Amniotic epithelial cell (primary cell): Measurements from ENCODE around the gene EPHA3.

Source experiments
- DNase-seq: peaks from one replicate; pipeline ENCODE4 v3.0.0-alpha.2; 2010; ENCODE audit warnings: low read depth

EPHA3 gene

GRCh38 chr3:89449086-89449485 lies 341.7 kb downstream of the EPHA3 start:
- DNase-seq = no peak

GRCh38 chr3:89452066-89452465 lies 344.6 kb downstream of the EPHA3 start:
- no peak for DNase-seq

GRCh38 chr3:89455240-89455639 lies 347.8 kb downstream of the EPHA3 start:
- DNase-seq = peak; percentile 19

GRCh38 chr3:89467898-89468363 lies 360.5 kb downstream of the EPHA3 start:
- no peak for DNase-seq

GRCh38 chr3:89472101-89472500 lies 364.7 kb downstream of the EPHA3 start:
- DNase-seq = no peak

- DNase-seq = no peak
Observed at GRCh38 chr3:89474333-89475130, 367.1 kb downstream of the EPHA3 start.

GRCh38 chr3:89488800-89489580 lies 381.6 kb downstream of the EPHA3 start:
- peak; percentile 48 for DNase-seq

GRCh38 chr3:89490129-89490528 lies 382.7 kb downstream of the EPHA3 start:
- DNase-seq = no peak

- no peak for DNase-seq
Observed at GRCh38 chr3:89494734-89495133, 387.3 kb downstream of the EPHA3 start.

GRCh38 chr3:89503891-89504391 lies 396.5 kb downstream of the EPHA3 start:
- no peak for DNase-seq

- no peak for DNase-seq
Observed at GRCh38 chr3:89504432-89504831, 397.0 kb downstream of the EPHA3 start.

- DNase-seq = no peak
Observed at GRCh38 chr3:89506462-89507103, 399.2 kb downstream of the EPHA3 start.

GRCh38 chr3:89521328-89521727 lies 413.9 kb downstream of the EPHA3 start:
- DNase-seq = peak; percentile 71

- peak; percentile 42 for DNase-seq
Observed at GRCh38 chr3:89522155-89522554, 414.7 kb downstream of the EPHA3 start.

GRCh38 chr3:89525609-89526008 lies 418.2 kb downstream of the EPHA3 start:
- DNase-seq = peak; percentile 27

- no peak for DNase-seq
Observed at GRCh38 chr3:89527736-89528305, 420.4 kb downstream of the EPHA3 start.
